GM21390 (cell line): ENCODE measurements around the gene TGFBR2.
A peak's percentile ranks its signal among the peaks of the same experiment; 100 is the strongest.

Experiments
- ATAC-seq: cut with Tn5 transposase; IDR thresholded peaks from one replicate; pipeline ENCODE4 v1.9.1; 2021; ENCODE audit not compliant: unreplicated experiment

Gene TGFBR2

DNA sequence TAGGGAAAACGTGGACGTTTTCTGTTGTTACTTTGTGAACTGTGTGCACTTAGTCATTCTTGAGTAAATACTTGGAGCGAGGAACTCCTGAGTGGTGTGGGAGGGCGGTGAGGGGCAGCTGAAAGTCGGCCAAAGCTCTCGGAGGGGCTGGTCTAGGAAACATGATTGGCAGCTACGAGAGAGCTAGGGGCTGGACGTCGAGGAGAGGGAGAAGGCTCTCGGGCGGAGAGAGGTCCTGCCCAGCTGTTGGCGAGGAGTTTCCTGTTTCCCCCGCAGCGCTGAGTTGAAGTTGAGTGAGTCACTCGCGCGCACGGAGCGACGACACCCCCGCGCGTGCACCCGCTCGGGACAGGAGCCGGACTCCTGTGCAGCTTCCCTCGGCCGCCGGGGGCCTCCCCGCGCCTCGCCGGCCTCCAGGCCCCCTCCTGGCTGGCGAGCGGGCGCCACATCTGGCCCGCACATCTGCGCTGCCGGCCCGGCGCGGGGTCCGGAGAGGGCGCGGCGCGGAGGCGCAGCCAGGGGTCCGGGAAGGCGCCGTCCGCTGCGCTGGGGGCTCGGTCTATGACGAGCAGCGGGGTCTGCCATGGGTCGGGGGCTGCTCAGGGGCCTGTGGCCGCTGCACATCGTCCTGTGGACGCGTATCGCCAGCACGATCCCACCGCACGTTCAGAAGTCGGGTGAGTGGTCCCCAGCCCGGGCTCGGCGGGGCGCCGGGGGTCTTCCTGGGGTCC lies at the start of gene TGFBR2:
TGFBR2 (plus strand) TSS at position 301 of the 731 bp plus-strand sequence; CDS start at position 584, 283 bp downstream.
- peak; percentile 74 for ATAC-seq

DNA sequence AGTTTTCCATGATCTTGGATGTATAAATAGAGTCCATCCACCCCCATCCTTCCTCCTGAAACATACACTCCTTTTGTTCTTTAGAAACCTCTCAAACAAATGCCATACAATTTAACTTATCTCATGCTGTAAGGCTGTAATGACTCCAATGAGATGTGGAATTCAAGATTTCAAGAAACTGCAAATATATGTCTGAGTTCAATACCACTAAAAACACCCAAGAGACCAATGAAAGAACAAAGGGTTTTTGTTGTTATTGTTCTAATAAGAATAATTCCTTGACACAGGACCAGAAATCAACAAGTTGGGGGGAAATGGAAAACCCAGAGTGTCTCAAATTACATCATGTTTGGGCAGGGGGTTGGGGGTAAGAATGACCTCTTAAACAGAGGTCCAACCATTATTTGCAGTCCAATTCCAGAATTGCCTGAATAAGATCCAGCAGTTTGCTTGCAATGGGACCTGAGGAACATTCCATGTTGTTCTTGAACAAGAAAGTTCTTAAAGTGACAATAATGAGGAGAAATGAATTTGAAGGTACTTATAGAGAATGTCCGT lies 48.6 kb upstream of the TGFBR2 start:
- no peak for ATAC-seq

DNA sequence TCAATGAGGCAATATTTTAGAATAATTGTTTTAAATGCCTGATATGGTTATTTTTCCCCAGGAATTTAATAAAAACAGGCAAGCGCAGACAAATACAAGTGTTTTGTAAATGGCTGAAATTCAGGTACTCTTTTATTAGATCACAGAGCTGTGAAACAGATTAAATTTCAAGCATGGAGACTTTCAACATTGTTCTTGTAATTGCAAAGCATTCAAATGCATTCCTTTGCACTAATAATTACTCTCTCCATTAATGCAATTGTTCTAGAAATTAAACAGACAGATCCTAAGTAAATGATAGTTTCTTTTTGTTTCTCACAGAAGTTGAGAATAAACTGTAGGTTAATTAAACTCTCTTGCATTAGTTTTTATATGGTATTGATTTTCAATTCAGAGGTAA lies 42.4 kb upstream of the TGFBR2 start:
- no peak for ATAC-seq

GRCh38 chr3:30567139-30567753 lies 39.2 kb upstream of the TGFBR2 start:
- no peak for ATAC-seq

GRCh38 chr3:30576946-30577345 lies 29.5 kb upstream of the TGFBR2 start:
- ATAC-seq, result no peak

GRCh38 chr3:30577788-30578187 lies 28.6 kb upstream of the TGFBR2 start:
- ATAC-seq, result peak; percentile 81

- no peak for ATAC-seq
Observed at GRCh38 chr3:30578479-30578878, 27.9 kb upstream of the TGFBR2 start.

GRCh38 chr3:30578986-30579579 lies 27.3 kb upstream of the TGFBR2 start:
- no peak for ATAC-seq

DNA sequence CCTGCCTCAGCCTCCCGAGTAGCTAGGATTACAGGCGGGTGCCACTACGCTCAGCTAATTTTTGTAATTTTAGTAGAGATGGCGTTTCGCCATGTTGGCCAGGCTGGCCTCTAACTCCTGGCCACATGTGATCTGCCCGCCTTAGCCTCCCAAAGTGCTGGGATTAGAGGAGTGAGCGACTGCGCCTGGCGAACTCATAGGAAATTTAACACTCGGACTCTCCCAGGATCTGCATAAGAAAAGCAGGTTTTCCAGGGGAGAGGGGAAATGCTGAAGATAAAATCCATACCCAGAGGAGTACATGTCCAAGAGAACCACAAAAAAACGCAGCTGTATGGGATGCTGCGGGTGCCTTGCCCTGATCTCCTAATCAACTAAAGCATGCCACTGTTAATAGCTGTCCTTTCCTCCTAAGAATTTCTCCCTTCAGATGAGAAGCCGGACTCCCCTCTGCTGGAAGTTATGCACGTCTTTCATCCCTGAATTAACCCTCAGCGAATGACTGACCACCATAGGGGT lies 25.3 kb upstream of the TGFBR2 start:
- ATAC-seq, result no peak

DNA sequence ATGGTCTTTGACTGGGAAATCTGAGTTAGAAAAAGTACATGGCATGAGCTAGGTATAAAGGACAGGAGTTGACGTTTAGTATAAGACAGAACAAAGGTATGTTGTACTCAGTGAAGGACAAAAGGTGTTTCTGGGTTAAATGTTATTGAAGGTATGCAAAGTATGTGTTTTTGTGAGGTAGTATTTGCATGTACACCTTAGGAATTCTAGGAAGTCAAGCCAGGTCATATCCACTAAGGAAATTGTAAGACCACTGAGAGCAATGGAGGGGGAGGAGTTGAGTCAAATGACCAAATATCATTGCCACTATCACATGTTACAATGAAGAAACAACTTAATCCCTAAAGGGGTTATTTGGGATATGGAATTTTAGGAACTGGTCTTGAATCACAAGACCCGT lies 24.4 kb upstream of the TGFBR2 start:
- ATAC-seq, result no peak

GRCh38 chr3:30583973-30584372 lies 22.4 kb upstream of the TGFBR2 start:
- no peak for ATAC-seq

- ATAC-seq, result no peak
Observed at GRCh38 chr3:30585654-30586053, 20.7 kb upstream of the TGFBR2 start.

GRCh38 chr3:30586096-30586805 lies 20.1 kb upstream of the TGFBR2 start:
- no peak for ATAC-seq

DNA sequence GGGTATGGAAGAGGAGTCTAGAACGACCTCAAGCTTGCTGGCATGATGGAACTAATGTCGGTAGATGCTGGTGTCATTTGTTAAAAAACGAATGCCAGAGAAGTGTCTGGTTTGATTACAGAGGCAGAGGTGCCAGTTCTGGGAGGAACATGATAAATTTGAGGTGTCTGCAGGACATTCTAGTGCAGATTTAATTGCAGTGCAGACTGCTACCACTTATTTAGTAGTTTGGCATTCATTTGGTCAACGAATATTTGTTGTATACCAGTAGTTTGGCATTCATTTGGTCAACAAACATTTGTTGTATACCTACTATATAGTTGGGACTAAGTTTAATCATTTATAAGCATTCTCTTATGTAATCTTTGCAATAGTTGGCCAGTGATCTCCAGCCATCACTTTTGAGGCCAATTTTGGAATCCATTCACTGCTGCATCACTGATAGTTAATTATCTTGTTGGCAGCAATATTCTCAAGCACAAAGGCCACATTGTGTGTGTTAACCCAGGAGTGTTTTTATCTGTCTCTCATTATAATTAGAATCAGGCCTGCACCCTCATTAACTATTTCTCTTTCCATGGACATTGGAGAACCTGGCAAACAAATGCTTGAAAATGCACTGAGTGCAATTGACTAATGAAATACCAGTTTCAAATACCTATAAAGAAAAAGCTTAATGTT lies 19.5 kb upstream of the TGFBR2 start:
- ATAC-seq, result no peak

GRCh38 chr3:30587904-30588303 lies 18.5 kb upstream of the TGFBR2 start:
- no peak for ATAC-seq

DNA sequence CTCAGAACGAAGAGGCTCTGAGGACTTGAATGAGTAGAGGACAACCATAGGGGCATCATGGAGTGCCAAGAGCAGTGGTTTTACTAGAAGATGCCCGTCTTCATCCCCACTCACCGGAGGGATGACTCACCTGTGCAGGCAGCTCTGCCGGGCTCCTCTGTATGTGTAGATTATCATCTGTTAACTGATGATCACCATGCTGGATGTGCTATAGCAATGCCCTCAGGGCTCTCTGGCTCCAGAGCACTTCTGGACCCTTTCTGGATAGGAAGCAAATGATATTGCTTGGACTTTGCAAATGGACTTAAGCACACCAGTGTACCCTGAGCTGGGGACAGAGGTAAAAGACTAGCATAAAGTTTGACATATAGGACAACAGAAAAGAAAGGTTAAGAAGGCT lies 10.2 kb upstream of the TGFBR2 start:
- no peak for ATAC-seq

GRCh38 chr3:30597131-30597768 lies 9.2 kb upstream of the TGFBR2 start:
- no peak for ATAC-seq

- ATAC-seq, result no peak
Observed at GRCh38 chr3:30597769-30598134, 8.6 kb upstream of the TGFBR2 start.

GRCh38 chr3:30598668-30599545 lies 7.5 kb upstream of the TGFBR2 start:
- no peak for ATAC-seq
